Suprapubic skin (tissue), 4 donors: ENCODE data around the gene GRIA4. TPM values are rescaled to one million over a fixed set of nuclear protein-coding genes. Genes with fewer than 3 reads are reported as not detected.

Experiments used
- DNase-seq, 2 donors: peaks; one replicate each; pipeline ENCODE4 v3.0.0-alpha.2; 2019; ENCODE audit warnings: low spot score in 2 of 2
- H3K27ac ChIP-seq: fragments of 200-600 bp; sonication (generic); one replicate; pipeline ENCODE4 v1.5.1; 2019
- H3K27me3 ChIP-seq: fragments of 200-600 bp; sonication (generic); one replicate; pipeline ENCODE4 v1.5.1; 2019
- H3K36me3 ChIP-seq: fragments of 200-600 bp; sonication (generic); one replicate; pipeline ENCODE4 v1.5.1; 2019
- H3K4me1 ChIP-seq: fragments of 200-600 bp; sonication (generic); one replicate; pipeline ENCODE4 v1.5.1; 2019
- H3K4me3 ChIP-seq: fragments of 200-600 bp; sonication (generic); one replicate; pipeline ENCODE4 v1.5.1; 2019; ENCODE audit warnings: mild to moderate bottlenecking
- H3K9me3 ChIP-seq: fragments of 200-600 bp; sonication (generic); one replicate; pipeline ENCODE4 v1.5.1; 2019
- CTCF ChIP-seq, 2 donors: fragments of 200-600 bp in 1 of 2; fragments of 450-650 bp in 1 of 2; sonication (generic) in 1 of 2; IDR thresholded peaks; one replicate each; pipeline ENCODE4 v1.5.1; 2016 to 2019; ENCODE audit warnings: antibody characterized with exemption in 2 of 2, mild to moderate bottlenecking in 1 of 2, moderate library complexity in 1 of 2
- EP300 ChIP-seq: sonication (generic); formaldehyde crosslinking; IDR thresholded peaks from one replicate; pipeline ENCODE4 v1.6.1; 2017; ENCODE audit warnings: antibody characterized with exemption
- POLR2A ChIP-seq, 2 donors: fragments of 450-650 bp; IDR thresholded peaks; one replicate each; pipeline ENCODE4 v1.6.1; 2017; ENCODE audit warnings: antibody characterized with exemption in 2 of 2, mild to moderate bottlenecking in 2 of 2, moderate library complexity in 2 of 2
- POLR2AphosphoS5 ChIP-seq, 3 donors: sonication (generic); formaldehyde crosslinking; IDR thresholded peaks; one replicate each; pipeline ENCODE4 v1.6.1; 2017; ENCODE audit warnings: antibody characterized with exemption in 3 of 3
- WGBS: methylation state at CpG from one replicate; pipeline ENCODE4 v1.1.5; 2018; 5-methylcytosine and 5-hydroxymethylcytosine counted together
- total RNA-seq, 4 donors: library from RNA; depleted of rRNA; stranded (reverse); fragments of >200 nt; gene quantifications; one replicate each; pipeline ENCODE4 v1.1.0, GENCODE V29; 2016

Gene GRIA4
- total RNA-seq, 4 donors from 2014 or later: 1.1 to 2.3 (median 1.8) TPM

DNA sequence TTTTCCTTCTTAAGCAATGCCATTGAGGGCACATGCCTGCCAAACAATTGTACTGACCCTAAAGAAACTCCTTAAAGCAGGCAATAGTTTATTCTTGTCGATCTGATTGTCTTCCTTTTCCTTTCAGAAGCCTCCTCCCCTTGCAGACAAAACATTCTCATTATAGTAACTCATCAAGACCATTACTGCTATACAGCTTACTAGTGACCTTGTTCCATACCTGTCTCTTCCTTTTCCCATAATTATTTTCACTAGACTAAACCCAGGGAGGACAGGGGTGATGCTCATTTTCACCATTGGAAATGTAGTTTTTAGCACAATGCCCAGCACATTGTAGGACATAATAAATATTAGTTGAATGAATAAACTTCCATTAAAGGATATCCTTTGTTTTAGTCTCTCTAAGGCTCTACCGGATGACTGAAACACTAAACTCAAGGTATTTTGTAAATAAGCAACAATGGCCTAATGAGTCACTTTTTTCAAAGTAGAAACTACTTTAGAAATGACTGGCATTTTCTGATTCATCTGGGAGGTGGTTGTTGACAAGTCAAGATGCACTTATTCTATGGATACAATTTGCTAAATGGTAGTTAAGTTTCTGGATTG, 421.4 kb downstream of the GRIA4 start:
- no peak for DNase-seq
- H3K4me3 ChIP-seq: no peak overlapping the region
- H3K4me1 ChIP-seq: no peaks in the 10 kb centered on the region
- H3K9me3 ChIP-seq: no peaks in the 10 kb centered on the region
- WGBS: 67% methylated on average over 2 of the region's 2 CpGs
- H3K27ac ChIP-seq: no peak overlapping the region
- H3K27me3 ChIP-seq: peaks cover 9% of the 10 kb centered on the region
- TF ChIP-seq POLR2AphosphoS5 (IDR thresholded peaks at IDR 0.05): no peak
- TF ChIP-seq EP300: no peak
- no peak for TF ChIP-seq CTCF (IDR thresholded peaks at IDR 0.05)
- TF ChIP-seq POLR2A (IDR thresholded peaks at IDR 0.05): no peak
- no peaks in the 10 kb centered on the region for H3K36me3 ChIP-seq
